DMS53 treated with DMSO at 0.1 percent for 48 hours (cell line): ENCODE measurements around the gene CLDN5.

Experiments
- DNase-seq: peaks from one replicate; lab custom pipeline; 2025; ENCODE audit not compliant: unreplicated experiment; lab: John Stamatoyannopoulos, UW

Gene CLDN5

DNA sequence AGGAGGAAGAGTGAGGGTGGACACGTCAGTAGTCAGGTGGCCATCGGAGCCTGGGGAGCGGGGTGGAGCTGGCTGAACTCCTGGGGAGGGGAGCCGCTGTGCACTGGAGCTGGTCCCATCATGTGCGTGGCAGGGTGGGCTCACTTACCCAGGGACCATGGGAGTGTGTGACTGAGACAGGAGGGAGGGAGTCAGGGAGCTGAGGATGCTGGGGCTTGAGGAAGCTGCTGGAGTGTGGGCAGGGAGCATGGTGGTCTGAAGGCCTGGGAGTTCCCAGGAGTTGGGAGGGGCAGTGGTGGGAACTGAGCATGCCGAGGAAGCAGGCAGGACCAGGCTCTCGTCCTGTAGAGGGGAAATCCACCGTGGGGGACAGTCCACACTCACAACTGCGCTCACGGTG, 18.0 kb downstream of the CLDN5 start:
- no peak for DNase-seq

DNA sequence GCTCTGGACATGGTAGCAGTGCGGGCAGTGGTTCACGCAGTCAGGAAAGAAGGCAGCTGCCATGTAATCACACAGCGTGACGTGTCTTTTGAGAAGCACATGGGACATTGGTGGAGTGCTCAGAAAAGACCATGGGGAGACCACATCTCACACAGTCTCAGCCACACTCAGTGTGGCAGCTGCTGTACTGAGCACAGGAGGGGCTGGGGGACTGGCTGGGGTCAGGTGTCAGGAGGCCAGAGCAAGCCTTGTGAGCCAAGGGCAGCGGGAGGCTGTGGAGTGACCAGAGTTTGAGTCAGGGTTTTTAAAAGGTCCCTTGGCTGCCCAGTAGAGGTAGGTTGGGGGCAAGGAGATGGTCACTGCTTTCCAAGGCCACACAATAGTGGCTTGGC, 18.5 kb downstream of the CLDN5 start:
- DNase-seq: no peak

DNA sequence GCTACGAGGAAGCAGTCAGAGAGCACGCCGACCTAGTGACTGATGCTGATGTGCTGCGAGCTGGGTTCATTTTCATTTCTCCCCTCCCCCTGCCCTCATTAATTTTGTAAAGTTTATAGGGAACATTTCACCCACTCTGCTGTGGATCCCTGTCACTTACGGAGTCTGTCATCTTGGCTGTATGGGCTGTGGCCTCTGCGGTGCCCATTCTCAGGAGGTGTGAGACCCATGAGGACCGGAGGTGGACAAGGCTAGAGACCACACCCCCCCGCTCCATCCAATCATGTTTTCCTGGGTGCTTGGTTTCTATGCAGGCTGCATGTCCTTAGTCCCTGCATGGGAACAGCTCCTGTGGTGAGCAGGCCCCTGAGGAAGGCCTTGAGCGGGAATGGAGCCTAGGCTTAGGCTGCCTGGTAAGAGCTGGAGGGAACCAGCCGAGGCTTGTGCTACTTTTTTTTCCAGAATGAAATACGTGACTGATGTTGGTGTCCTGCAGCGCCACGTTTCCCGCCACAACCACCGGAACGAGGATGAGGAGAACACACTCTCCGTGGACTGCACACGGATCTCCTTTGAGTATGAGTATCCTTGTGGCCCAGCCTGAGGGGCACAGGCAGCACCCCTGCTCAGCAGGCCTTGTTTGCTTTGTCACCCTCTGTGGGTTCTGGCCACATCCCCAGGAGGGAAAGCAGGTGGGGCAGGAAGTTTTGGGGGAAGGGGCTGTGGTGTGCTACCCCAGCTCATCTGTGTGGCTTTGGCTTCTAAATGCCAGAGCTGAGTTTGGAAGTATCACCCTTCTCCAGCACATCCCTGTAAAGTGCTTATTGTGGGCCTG, 19.1 kb downstream of the CLDN5 start:
- no peak for DNase-seq

DNA sequence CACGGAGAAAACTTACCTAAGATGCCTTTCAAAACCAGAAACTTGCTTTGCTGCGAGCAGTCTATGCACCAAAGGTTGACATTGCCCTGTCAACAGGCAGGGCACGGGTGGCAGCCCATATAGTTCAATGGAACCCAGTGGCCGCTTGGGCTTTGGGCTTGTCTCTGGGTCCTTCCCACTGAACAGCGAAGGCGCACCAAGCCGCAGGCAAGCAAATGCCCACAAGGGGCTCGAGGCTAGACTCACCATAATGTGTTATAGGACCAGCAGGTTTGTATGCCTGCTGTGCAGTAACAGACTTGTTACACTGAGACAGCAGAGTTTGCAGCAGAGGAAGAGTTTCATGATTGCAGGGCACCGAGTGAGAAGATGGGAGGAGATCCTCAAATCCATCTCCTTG, 20.3 kb downstream of the CLDN5 start:
- no peak for DNase-seq

DNA sequence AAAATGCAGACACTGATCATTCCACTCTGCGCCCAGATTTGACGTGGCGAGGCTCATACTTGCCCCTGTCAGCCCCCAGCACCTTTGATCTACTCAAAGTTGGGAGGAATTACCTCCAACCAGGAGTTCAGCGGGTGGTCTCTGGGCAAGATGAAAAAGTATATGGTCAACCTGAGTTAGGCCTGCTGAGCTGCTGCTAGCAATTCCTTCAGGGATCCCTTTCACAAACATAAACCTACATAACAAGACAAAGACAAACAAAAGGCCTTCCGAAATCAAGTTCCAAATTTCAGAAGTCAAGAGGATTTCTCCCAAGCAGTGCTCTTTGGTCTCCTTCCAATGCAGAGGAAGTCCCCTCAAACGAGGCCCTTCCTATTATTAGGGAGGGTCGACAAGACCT, 20.8 kb downstream of the CLDN5 start:
- no peak for DNase-seq

DNA sequence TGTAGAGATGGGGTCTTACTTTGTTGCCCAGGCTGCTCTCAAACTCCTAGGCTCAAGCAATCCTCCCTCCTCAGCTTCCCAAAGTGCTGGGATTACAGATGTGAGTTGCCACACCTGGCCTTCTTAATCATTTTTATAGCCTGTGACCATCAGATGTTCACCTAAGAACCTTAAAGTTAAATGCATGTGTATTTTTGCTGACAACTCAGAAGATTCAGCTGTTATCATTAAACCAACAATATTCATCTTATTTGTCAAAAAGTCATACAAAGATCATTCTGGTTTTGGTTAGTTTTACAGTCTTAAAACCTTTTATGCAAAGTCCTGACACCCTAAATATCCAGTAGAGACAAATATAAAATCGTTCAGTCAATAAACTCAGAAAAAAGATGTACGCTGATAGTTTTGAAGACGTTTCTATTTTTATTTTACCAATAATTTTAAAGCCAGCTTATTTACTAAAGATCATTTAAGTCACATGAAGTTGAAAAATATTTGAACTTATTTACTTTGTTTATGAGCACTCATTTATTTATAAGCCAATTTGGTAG, 22.2 kb downstream of the CLDN5 start:
- DNase-seq: no peak

DNA sequence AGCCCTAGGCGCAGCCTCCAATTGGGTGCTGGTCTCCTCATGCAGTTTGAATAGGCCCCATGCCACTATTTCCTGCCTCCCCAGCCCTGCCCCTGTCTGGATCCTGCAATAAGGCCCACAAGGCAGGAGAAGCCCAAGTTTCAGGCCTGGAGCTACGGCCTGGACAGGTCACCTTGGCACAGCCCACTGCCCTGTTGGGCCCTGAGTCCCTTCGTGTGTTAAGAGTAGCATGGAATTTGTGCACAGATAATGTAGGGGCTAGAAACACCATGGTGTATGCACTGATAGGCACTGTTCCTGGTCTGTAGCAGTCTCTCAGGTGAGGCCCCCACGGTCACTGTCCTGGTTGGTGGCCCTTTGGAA, 24.3 kb downstream of the CLDN5 start:
- DNase-seq: no peak

DNA sequence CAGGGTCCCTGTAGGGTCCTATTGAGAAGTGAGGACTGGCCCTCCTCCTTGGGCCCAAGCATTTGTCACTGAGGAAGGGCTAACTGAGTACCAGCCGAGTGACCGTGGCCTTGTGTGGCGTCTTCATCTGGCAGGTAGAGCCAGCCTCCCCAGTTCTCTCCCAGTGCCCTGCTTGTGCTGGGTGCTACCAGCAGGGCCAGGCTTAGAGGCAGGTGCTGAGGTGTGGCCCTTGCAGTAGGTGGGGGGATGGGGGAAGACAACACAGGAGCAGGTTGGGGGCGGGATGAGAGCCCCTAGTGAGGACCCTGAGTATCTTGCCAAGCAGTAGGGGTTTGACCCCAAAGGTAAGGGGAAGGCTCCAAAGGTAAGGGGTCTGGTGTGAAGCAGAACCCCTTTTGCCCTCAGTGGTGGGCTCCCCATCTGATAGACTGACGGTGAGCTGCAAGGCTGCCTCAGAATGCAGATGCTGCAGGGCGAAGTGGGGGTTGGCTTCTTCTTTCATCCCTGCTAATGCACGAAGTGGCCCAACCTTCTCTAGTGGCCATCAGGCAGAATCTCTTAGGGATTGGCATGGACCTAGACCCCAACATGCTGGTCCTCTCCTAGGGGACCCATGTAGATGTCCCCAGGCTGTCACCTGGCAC, 24.9 kb downstream of the CLDN5 start:
- no peak for DNase-seq

DNA sequence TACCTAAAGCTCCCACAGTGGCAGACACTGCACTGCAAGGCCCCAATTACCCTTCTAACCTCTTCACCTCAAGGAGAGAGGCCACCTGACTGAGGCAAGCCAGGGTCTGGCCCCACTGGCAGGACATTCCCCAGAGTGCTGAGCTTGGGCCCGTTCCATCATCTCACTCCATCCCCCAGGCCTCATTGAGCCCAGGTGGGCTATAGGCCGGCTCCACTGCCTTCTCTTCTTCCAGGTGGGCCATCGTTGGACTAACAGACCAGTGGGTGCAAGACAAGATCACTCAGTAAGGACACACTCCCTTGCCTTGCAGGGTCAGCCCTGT, 25.4 kb downstream of the CLDN5 start:
- DNase-seq: no peak

DNA sequence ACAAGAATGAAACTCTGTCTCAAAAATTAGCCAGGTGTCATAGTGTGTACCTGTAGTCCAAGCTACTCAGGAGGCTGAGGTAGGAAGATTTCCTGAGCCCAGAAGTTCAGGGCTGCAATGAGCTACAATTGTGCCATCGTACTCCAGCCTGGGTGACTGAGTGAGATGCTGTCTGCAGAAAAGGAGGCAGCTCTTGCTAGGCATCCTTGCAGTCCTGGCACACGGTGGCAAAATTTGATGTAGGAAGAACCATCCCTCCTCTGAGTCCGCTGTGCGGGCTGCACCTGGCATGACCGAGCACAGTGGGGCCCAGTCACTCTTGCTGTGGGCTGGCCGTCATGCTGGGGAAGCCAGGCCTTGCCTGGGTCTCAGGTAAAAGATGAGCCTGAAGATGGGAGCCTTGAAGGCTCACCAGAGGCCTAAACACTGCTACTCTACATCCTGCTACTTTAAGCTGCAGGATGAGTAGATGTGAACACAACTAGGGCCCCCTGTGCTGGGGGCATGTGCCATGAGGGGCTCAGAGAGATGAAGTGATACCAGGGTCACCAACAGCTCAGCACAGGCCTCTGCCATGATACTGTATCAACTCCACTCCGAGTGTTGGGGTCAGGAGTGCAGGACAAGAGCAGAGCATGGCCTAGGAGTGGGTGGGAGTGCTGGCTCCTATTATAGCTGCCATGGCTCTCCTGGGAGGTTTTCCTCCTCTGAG, 25.9 kb downstream of the CLDN5 start:
- no peak for DNase-seq

DNA sequence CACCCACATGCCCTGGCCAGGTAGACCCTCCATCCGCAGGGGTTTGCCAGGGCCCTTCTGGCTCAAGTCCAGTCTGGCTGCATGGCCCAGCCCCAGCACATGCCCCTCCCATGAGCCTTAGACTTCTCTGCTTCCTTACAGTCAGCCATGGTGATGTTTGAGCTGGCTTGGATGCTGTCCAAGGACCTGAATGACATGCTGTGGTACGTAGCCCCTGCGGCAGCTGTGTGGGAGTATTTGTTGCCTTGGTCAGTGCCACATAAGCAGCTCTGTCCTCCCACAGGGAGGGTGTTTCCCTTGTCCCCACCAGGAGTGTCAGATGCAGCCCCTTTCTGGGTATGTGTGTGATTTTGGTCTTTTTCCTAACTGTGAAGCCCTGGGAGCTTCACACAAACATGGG, 27.0 kb downstream of the CLDN5 start:
- DNase-seq: no peak

DNA sequence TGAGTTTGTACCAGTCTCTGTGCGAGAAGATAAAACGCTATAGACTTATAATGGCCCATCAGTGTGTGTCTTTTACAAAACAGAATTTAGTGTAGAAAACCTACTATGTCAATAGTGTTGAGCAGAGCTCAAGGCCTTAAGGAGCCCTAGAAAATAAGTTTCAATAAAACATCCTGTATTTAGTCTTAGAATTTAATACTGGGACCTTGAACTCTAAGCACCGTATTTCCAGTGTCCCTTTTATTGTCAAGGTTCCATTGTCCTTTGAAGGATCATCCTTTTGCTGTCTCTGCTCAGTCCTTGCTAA, 27.9 kb downstream of the CLDN5 start:
- no peak for DNase-seq

DNA sequence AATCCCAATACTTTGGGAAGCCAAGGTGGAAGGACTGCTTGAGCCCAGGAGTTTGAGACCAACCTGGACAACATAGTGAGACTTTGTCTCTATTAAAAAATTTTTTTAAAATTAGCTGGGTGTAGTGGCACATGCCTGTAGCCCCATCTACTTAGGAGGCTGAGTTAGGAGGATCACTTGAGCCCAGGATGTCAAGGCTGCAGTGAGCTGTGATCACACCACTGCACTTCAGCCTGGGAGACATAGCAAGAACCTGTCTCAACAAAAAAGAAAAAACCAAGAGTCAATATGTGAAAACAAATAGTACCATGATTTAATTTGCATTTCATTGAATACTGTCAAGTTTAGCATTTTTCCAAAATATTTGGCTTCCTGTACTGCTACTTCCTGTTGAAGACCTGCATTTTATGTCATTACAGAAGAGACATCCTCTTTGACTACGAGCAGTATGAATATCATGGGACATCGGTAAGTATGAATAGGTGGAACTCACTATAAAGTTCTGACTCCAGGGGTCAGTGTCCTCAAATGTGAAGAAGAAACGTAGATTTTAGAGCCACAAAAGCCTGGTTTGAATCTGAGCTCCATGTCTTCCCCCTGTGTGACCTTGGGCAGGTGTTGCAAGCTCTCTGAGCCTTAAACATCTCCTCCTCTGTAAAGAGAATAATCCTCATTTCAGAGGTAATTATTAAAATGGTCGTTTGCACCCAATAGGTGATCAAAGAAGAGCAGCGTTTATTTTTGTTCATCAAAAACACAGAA, 28.5 kb downstream of the CLDN5 start:
- DNase-seq: no peak

DNA sequence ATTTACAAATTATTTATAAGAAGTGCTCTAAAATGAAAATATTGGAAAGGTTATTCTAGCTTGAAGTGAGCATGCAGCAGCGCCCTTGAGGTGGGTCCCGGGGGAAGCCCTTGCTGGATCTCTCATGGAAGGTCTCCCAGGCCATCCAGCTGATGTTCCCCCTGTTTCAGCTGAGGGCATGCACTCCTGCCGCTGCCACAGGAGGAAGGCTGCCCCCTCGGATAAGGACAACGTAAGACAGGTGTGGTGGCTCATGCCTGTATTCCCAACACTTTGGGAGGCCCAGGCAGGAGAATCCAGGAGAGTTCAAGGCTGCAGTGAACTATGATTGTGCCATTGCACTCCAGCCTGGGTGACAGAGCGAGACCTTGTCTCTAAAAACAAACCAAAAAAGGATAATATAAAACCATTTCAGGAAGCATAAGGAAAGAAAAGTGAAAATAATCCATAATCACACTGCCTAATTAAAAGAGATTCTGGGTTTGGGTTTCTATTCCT, 29.5 kb downstream of the CLDN5 start:
- DNase-seq: no peak

DNA sequence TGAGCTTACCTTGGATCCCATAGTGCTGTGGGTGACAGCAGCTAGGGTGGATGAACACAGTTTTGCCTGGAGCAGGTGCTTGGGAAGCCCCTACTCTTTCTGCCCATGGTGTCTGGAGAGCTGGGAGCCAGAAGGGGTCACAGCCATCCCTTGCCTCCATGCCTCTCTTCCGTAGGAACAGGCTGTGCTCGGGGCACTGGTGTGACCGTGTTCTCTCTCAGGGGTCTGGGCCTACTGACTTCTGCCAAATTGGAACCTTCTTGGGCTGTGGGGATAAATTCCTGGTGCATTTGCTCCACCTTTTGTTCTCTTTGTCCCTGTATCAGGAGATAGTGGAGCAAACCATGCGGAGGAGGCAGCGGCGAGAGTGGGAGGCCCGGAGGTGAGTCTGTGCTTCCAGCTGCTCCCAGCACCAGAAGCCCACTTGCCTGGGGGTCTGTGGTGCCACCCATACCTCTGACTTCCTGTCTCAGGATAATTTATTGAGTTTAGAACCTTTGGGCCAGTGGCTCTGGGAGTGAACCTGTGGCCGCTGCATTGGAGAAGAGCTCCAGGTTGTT, 30.1 kb downstream of the CLDN5 start:
- no peak for DNase-seq

DNA sequence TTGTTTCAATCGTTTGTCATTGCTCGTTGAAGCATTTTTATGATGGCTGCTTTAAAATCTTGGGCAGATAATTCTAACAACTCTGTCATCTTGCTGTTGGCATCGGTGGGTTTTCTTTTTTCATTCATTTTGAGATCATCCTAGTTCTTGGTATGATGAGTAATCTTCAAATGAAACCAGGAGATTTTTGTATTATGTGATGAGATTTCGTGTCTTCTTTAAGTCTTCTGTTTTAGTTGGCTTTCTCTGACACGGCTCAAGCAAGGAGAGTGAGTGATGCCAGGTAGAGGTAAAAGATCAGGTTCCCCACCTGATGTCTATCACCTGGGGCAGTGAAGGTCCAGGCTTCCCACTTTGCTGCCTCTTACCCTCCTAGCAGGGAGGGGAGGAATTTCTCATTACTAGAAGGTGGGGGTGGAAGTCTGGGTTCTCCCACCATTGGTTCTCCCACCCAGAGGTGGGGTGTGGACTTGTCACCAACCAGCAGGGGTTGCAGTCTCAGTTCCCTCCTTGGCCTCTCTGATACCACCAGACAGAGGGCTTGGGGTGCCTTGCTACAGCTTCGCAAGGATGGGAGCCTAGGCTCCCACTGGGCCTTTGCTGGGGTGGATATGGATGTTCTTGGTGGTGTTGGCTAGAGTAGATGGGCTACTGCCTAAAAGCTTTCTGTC, 31.6 kb downstream of the CLDN5 start:
- DNase-seq: no peak

DNA sequence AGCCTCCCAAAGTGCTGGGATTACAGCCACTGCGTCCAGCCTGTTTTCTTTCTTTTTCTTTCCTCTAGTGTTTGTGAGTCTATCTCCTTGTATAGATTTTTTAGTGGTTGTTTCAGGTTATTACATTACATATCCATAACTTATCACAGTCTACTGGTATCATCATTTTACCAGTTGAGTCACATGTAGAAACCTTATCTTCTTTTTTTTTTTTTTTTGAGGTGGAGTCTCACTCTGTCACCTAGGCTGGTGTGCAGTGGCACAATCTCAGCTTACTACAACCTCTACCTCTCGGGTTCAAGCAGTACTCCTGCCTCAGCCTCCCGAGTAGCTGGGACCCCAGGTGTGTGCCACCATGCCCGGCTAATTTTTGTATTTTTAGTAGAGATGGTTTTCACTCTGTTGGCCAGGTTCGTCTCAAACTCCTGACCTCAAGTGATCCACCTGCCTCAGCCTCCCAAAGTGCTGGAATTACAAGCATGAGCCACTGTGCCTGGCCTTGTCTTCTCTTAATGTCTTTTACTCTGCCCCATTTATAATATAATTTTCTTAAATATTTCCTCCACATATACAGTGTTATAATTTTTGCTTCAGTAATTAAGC, 33.5 kb downstream of the CLDN5 start:
- DNase-seq: no peak

DNA sequence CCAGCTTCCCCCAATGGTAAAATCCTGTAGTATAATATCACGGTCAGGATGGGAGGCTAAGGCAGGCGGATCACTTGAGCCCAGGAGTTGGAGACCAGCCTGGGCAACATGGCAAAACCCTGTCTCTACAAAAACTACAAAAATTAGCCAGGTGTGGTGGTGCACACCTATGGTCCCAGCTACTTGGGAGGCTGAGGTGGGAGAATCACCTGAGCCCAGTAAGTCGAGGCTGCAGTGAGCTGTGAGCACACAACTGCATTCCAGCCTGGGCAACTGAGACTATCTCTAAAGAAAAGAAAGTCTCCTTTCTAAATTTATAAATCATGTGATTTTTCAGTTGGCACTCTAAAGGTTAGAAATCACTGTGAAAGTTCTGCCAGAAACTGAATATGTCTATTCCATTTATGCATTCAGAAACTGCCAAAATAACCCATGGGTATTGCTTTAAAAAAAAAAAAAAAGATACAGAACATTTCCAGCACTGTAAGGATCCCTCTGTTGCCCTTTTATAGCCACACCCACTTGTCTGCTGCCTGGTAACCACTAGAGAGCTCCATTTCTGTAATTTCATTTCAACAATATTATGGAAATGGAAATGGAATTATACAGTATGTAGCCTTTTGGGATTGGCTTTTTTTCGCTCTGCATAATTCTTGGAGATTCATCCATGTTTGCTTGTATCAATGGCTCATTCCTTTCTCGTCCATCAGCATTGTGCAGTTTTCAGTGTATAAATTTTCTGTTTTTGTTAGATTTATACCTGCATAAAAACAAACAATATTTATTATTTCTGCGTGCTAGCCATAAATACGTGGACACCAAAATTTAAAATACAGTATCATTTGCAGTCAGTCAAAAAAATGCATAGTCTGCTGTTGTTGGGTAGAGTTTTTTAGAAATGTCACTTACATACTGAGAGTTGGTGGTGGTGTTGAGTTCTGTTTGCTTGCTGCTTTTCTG, 35.0 kb downstream of the CLDN5 start:
- no peak for DNase-seq

DNA sequence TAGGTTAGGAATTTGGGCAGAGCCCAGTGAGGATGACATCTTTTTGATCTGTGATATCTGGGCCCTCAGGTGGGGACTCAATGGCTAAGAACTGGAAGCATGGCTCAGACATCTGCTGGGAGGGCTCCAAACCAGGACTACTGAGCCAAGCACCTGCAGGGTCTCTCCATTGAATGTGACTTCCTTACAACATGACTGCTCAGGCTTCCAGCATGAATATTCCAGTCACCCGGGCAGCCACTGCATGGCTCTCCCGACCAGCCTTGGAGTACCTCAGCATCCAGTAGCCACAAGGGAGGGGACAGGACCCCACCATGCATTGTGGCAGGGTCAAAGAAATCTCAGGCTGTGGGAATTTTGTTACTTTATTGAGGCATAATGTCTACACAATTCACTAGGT, 35.9 kb downstream of the CLDN5 start:
- DNase-seq: no peak
